Endothelial cell of umbilical vein (primary cell): ENCODE data around the gene CGA. TPM values are rescaled to one million over a fixed set of nuclear protein-coding genes. Genes with fewer than 3 reads are reported as not detected.

Source experiments
- BruUV-seq: library from RNA; stranded (reverse); fragments of 400-500 nt; replicated peaks from 2 replicates; lab custom pipeline; 2021; lab: Mats Ljungman, UMichigan
- CTCF ChIA-PET: fragments of 300-600, 350-600 bp; sonication (Branson Sonifier 250); formaldehyde crosslinking; loops from one replicate; lab custom pipeline; 2021; ENCODE audit warnings: antibody characterized with exemption, inconsistent platforms; lab: Charles Lee
- POLR2A ChIA-PET: fragments of 300-600, 350-600 bp; sonication (Branson Sonifier 250); formaldehyde crosslinking; loops from one replicate; lab custom pipeline; 2021; ENCODE audit warnings: antibody characterized with exemption, inconsistent platforms; lab: Charles Lee
- DNase-seq: peaks from one replicate; pipeline ENCODE4 v3.0.0-alpha.2; 2011; ENCODE audit warnings: low read depth, low spot score
- FAIRE-seq: peaks from 2 replicates; lab custom pipeline; 2011; peaks lifted over from hg19 to GRCh38; lab: Jason Lieb, UNC
- H2AFZ ChIP-seq: 2 replicates; pipeline ENCODE4 v1.6.0; 2012; ENCODE audit warnings: low read depth, low read length, control low read depth, inconsistent platforms
- H3K27ac ChIP-seq: 2 replicates; pipeline ENCODE4 v1.5.1; 2011; ENCODE audit warnings: low read depth, mild to moderate bottlenecking, control low read depth, low read length, moderate library complexity; ENCODE audit not compliant: insufficient read depth
- H3K27me3 ChIP-seq, 2 experiments: 2 replicates each; pipeline versions ENCODE4 v1.6.0 to v1.6.1; 2011; ENCODE audit warnings: low read length in 2 of 2, mixed read lengths in 1 of 2; ENCODE audit not compliant: control insufficient read depth in 2 of 2, insufficient read depth in 2 of 2
- H3K36me3 ChIP-seq, 2 experiments: 2 replicates in 1 of 2; 3 replicates in 1 of 2; pipeline ENCODE4 v1.5.1; 2011; ENCODE audit warnings: low read length in 2 of 2, mild to moderate bottlenecking in 1 of 2, moderate library complexity in 1 of 2; ENCODE audit not compliant: control insufficient read depth in 2 of 2, insufficient read depth in 2 of 2; ENCODE audit errors: extremely low read depth in 1 of 2
- H3K4me1 ChIP-seq: 3 replicates; pipeline ENCODE4 v1.5.1; 2011; ENCODE audit warnings: mild to moderate bottlenecking, low read length; ENCODE audit not compliant: control insufficient read depth, insufficient read depth; ENCODE audit errors: extremely low read depth
- H3K4me2 ChIP-seq: 2 replicates; pipeline ENCODE4 v1.6.1; 2011; ENCODE audit warnings: low read length, control low read depth, mixed read lengths; ENCODE audit not compliant: insufficient read depth
- H3K4me3 ChIP-seq, 3 experiments: fragments of 200-600 bp in 1 of 3; sonication (generic), shearing (Covaris generic) in 1 of 3; replicated peaks in 1 of 3; 2 replicates each; pipeline ENCODE4 v1.5.1; 2011 to 2016; ENCODE audit warnings: control low read depth in 3 of 3, low read length in 3 of 3, mild to moderate bottlenecking in 2 of 3, inconsistent platforms in 1 of 3, low read depth in 1 of 3, moderate library complexity in 1 of 3; ENCODE audit not compliant: insufficient read depth in 1 of 3
- H3K79me2 ChIP-seq: 2 replicates; pipeline ENCODE4 v1.6.0; 2012; ENCODE audit warnings: low read length, inconsistent platforms; ENCODE audit not compliant: control insufficient read depth, insufficient read depth
- H3K9ac ChIP-seq: replicated peaks from 2 replicates; pipeline ENCODE3; 2011; ENCODE audit warnings: low read length, control low read depth; ENCODE audit not compliant: insufficient read depth; ENCODE audit errors: extremely low read depth
- H3K9me1 ChIP-seq: replicated peaks from 3 replicates; pipeline ENCODE4 v1.6.0; 2011; ENCODE audit warnings: mild to moderate bottlenecking, low read length; ENCODE audit not compliant: control insufficient read depth, insufficient read depth; ENCODE audit errors: extremely low read depth
- H3K9me3 ChIP-seq: replicated peaks from 2 replicates; pipeline ENCODE4 v1.5.1; 2012; ENCODE audit warnings: low read length, inconsistent platforms; ENCODE audit not compliant: control insufficient read depth, insufficient read depth
- H4K20me1 ChIP-seq: replicated peaks from 2 replicates; pipeline ENCODE3; 2011; ENCODE audit warnings: mild to moderate bottlenecking, low read length; ENCODE audit not compliant: control insufficient read depth, insufficient read depth; ENCODE audit errors: extremely low read depth
- CTCF ChIP-seq, 2 donors: IDR thresholded peaks; 1 replicate in 1 of 2; 2 replicates in 1 of 2; pipeline ENCODE4 v1.5.1; 2011; ENCODE audit warnings: low read length in 2 of 2, mild to moderate bottlenecking in 2 of 2, moderate library complexity in 2 of 2, control low read depth in 1 of 2, inconsistent platforms in 1 of 2, low read depth in 1 of 2; ENCODE audit not compliant: insufficient read depth in 1 of 2; ENCODE audit errors: extremely low read depth in 1 of 2
- EZH2 ChIP-seq: IDR thresholded peaks from 2 replicates; pipeline ENCODE4 v1.6.1; 2012; ENCODE audit warnings: borderline replicate concordance, low read depth, mild to moderate bottlenecking, moderate library complexity, low read length, inconsistent platforms; ENCODE audit not compliant: severe bottlenecking
- FOS ChIP-seq: IDR thresholded peaks from 2 replicates; pipeline ENCODE4 v1.6.1; 2011; ENCODE audit warnings: mild to moderate bottlenecking, low read length, moderate library complexity, borderline replicate concordance; ENCODE audit not compliant: insufficient read depth
- GATA2 ChIP-seq: IDR thresholded peaks from 2 replicates; pipeline ENCODE4 v1.7.0; 2011; ENCODE audit warnings: low read depth, mild to moderate bottlenecking, moderate library complexity, mixed read lengths, low read length; ENCODE audit not compliant: insufficient read length, insufficient read depth
- JUN ChIP-seq: IDR thresholded peaks from 2 replicates; pipeline ENCODE4 v1.6.1; 2011; ENCODE audit warnings: borderline replicate concordance, low read depth; ENCODE audit not compliant: insufficient read length, insufficient read depth
- MAX ChIP-seq: IDR thresholded peaks from 2 replicates; pipeline ENCODE4 v1.6.1; 2011; ENCODE audit not compliant: insufficient read depth, insufficient read length
- MYC ChIP-seq: IDR thresholded peaks from one replicate; pipeline ENCODE4 v1.6.1; 2011; ENCODE audit warnings: mild to moderate bottlenecking, low read depth, low read length
- POLR2A ChIP-seq: IDR thresholded peaks from 2 replicates; pipeline ENCODE4 v1.6.1; 2012; ENCODE audit warnings: low read depth, mild to moderate bottlenecking, control low read depth, low read length
- POLR2AphosphoS5 ChIP-seq: IDR thresholded peaks from 2 replicates; pipeline ENCODE4 v1.6.1; 2012; ENCODE audit warnings: low read depth, mild to moderate bottlenecking, control low read depth, low read length, moderate library complexity; ENCODE audit not compliant: insufficient read depth
- dilution Hi-C: fragments of 300-500 bp; cut with MboI; formaldehyde crosslinking; loops from one replicate; pipeline ENCODE4 v1.15.0; 2019; ENCODE audit warnings: low sequenced_read_pairs; ENCODE audit not compliant: extremely low pct_ligation_motif_present
- intact Hi-C: fragments of 100-400 bp; cut with micrococcal nuclease; formaldehyde crosslinking; loops from one replicate; pipeline ENCODE4 v1.10.0; 2022
- polyA plus RNA-seq, 4 experiments: library from polyadenylated mRNA; depleted of rRNA in 3 of 4; stranded (reverse) in 3 of 4; unstranded in 1 of 4; fragments of >200 nt; gene quantifications; 2 replicates each; pipeline versions ENCODE4 v1.2.1 to v1.2.3, GENCODE V29; 2011 to 2012; ENCODE audit warnings: missing spikeins in 1 of 4
- total RNA-seq: library from RNA; stranded (reverse); gene quantifications from 2 replicates; pipeline ENCODE4 v1.2.3, GENCODE V29; 2021

CGA gene
- total and polyA plus RNA-seq, 2 donors (not counting 3 experiments of a cell fraction or from before 2014, with no cell fraction given) = 0.10 TPM; not detected in 1

- H3K9me1 ChIP-seq = no peaks in the 10 kb centered on the region
- peaks cover 11% of the 10 kb centered on the region for H3K4me1 ChIP-seq
- BruUV-seq = no TSS peak
- DNase-seq (no peak), FAIRE-seq (no peak)
- intact Hi-C loops = no loop called here
- no peak overlapping the region for H3K27ac ChIP-seq
- no peak overlapping the region for H3K4me3 ChIP-seq
- no peak overlapping the region for H2AFZ ChIP-seq
- H3K4me2 ChIP-seq = no peak overlapping the region
- ChIA-PET POLR2A (no interaction called here), CTCF (interaction anchor here (2.2 to 4.3 kb wide), 2 partner anchors 13 to 25 kb away, joined by 9 to 34 read pairs; no protein-coding TSS in a partner anchor)
- TF ChIP-seq MAX (no peak), POLR2A (no peak), JUN (no peak), MYC (no peak), EZH2 (no peak), CTCF (IDR thresholded peaks at IDR 0.05; ENCODE audit: extremely low read depth in 1 of 2, insufficient read depth in 1 of 2, low read depth in 1 of 2, low read length in 2 of 2) (no peak), GATA2 (no peak), POLR2AphosphoS5 (no peak), FOS (no peak)
- H3K9me3 ChIP-seq = no peaks in the 10 kb centered on the region
- H4K20me1 ChIP-seq = no peaks in the 10 kb centered on the region
- no peaks in the 10 kb centered on the region for H3K27me3 ChIP-seq
- no peaks in the 10 kb centered on the region for H3K36me3 ChIP-seq
- H3K9ac ChIP-seq = no peak overlapping the region
- H3K79me2 ChIP-seq = no peaks in the 10 kb centered on the region
- dilution Hi-C loops = no loop called here
Measured at GRCh38 chr6:87092435-87092834, 2.5 kb downstream of the CGA start.
